NK-92 treated with Interleukin-12 subunit alpha and Interleukin-12 subunit beta, amount 100 ng/mL, for 24 hours (cell line): ENCODE data around the gene EXOC7.
A peak's percentile ranks its signal among the peaks of the same experiment; 100 is the strongest.

Source experiments
- DNase-seq: peaks from one replicate; lab custom pipeline; 2025; lab: John Stamatoyannopoulos, UW

EXOC7 gene, protein sequence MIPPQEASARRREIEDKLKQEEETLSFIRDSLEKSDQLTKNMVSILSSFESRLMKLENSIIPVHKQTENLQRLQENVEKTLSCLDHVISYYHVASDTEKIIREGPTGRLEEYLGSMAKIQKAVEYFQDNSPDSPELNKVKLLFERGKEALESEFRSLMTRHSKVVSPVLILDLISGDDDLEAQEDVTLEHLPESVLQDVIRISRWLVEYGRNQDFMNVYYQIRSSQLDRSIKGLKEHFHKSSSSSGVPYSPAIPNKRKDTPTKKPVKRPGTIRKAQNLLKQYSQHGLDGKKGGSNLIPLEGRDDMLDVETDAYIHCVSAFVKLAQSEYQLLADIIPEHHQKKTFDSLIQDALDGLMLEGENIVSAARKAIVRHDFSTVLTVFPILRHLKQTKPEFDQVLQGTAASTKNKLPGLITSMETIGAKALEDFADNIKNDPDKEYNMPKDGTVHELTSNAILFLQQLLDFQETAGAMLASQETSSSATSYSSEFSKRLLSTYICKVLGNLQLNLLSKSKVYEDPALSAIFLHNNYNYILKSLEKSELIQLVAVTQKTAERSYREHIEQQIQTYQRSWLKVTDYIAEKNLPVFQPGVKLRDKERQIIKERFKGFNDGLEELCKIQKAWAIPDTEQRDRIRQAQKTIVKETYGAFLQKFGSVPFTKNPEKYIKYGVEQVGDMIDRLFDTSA

DNA sequence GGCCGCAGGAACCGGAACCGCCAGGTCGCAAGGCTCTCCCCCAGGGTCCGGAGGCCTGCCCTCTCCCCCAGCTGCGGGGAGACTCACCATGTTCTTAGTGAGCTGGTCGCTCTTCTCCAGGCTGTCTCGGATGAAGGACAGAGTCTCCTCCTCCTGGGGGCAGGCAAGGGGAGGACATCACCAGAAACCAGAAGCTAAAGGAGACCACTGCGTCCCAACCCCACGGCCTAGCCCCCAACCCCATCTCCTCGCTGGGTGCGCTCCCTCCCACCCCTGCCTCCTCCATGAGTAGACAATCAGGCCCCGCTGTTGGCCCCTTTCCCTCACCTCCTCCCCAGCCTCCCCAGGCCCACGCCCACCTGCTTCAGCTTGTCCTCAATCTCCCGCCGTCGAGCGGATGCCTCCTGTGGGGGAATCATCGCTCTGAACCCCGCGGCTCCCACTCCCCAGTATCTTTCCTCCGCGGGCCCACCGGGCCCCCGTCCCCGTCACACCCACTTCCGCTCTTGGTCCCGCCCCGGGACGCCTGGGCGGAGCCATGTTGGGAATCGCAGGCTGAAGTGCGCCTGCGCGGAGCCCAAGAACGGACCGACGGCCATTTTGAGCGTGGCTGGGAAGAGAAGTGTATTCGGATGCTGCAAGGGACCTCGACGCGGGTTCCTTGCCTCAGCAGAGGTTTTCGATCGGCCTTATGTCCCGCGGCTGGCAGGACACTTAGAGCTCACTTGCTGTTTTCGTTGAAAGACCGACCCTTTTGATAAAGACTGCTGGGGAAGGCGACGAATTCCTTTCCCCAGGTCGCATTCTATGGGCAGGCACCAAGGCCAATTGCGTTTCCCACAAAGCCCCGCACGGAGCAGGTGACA lies at the start of gene EXOC7:
Gene EXOC7 (minus strand): TSS at position 514 of the 866 bp plus-strand sequence. CDS start 95 bp downstream, at position 419.
- DNase-seq, result peak; percentile 78

DNA sequence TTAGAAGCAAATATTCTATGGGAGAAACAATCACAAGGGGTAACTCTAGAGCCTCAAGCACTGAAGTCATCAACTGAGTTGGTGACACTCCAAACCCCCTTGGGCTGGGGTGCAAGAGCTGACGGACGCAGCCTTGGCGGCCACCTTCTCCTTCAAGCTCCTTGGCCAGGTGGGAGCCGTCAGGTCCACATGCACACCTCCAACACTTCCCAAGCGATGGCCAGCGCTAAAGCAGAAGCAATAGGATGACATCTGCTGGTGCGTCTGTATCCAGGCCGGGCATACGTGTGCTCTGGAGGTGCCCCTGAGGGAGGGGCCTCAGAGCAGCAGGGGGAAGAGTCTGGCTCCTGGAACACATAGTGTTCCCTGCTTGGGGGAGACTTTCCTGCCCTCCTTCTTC lies 49.6 kb upstream of the EXOC7 start:
- no peak for DNase-seq

DNA sequence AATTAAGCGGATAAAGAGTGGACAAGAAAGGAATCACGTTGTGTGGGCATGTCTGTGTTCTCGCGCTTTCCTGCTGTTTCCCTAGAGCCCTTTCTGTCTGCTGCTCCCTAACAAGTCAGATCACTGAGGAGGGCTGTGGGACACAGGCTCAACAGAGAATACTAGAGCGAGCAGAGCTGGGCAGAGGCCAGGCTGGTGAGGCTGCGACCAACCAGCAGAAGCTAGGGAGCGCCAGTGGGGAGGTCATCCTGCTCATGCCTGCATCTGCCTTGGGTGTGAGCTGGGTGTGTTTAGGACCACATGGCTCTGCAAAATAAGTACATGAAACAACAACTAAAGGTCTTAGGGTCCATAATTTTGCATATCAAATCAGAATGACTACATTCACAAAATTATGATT lies 49.0 kb upstream of the EXOC7 start:
- DNase-seq, result no peak

DNA sequence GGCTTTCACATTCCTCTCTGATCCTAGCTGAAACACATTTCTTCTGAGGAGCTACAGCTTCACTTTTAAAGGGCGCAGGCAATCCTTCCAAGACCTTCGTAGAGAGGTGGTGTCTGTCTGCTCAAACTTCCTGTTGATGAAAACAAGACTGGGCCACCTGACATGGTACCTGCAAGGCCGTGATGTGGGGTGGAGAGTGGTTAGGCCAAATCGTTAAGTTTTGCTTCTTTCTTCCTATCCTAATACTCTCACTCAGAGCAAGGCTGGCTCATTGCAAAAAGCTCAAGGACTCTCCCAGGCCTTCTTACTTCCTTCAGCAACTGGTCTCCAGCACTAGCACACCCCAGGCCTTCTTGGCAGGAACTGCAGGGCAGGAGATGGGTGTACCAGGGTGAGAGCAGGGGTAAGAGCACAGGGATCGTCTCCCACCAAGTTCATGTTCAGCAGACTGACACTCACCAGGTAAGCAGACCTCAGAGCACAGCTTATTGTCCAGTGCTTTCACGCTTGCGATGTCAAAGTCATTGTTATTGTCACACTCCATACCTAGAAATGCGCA lies 48.4 kb upstream of the EXOC7 start:
- no peak for DNase-seq

DNA sequence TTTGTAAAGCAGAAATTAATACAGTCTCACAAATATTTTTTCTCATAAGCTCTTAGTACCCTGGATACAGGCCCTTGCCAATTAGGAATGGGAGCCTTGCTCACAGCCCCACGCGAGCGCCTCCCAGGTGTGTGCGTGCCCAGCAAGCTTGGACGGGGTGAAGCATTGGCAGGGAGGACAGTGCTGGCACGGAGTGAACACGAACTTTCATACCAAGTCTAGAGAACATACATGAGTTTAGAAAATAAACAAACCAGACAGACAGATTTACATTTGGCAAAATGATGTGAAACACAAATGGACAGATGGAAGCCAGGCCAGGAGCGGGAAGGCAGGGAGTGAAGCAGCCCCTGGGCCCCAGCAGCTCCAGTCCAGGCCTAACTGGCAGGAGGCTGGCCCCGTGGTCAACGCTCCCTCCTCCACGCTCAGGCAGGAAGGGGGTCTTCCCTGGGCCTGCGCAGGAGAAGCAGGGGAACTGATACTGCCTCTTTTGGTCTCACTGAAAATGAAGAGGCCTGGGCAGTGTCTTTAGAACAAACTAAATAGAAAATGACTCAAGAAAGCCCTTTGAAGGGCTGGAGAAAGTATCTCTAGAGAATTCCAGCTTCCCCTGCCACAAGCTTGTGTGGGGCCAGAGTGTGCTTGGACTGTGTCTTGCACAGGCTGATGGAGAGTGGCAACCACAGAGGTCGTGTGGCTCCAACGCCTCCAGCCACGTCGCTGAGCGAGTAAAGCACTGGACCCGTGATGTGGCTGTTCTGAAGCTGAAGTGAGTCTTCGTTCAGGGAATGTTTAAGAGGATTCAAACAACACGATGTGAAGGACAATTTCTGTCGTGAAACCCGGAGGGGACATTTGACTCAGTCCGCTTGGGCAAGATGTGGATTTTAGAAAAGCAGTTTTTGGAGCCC lies 47.4 kb upstream of the EXOC7 start:
- DNase-seq, result no peak

DNA sequence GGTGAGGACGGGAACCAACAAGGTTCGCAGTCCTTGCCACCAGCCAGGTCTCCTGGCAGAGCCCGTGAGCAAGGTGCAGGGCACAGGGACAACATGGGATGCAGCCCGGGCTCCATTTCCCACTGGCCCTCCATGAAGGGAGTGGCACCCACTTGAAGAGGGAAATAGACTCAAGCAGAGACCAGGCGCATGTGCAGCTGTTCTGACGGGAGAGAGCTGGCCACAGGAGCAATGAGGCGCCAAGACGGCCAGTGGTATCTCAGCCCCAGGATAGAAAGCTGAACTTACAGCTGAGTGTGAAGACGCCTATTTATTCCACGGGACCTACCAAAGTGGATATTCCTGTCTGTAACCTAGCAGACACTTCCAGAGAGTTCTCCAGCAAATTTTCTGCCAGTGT lies 45.6 kb upstream of the EXOC7 start:
- no peak for DNase-seq

DNA sequence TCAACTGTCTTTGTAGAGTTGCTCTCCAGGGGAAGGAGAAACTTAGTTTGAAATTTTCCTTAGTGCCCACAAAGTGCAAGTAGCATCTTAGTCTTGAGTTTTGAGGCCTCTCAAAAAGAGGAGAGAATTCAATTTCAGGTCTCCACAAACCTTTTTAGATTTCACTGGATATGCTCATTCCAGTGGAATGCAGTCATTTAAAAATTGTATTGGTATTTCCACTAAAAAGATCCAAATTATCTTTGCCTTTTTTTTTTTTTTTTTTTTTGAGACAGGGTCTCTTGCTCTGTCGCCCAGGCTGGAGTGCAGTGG lies 44.4 kb upstream of the EXOC7 start:
- DNase-seq, result no peak

DNA sequence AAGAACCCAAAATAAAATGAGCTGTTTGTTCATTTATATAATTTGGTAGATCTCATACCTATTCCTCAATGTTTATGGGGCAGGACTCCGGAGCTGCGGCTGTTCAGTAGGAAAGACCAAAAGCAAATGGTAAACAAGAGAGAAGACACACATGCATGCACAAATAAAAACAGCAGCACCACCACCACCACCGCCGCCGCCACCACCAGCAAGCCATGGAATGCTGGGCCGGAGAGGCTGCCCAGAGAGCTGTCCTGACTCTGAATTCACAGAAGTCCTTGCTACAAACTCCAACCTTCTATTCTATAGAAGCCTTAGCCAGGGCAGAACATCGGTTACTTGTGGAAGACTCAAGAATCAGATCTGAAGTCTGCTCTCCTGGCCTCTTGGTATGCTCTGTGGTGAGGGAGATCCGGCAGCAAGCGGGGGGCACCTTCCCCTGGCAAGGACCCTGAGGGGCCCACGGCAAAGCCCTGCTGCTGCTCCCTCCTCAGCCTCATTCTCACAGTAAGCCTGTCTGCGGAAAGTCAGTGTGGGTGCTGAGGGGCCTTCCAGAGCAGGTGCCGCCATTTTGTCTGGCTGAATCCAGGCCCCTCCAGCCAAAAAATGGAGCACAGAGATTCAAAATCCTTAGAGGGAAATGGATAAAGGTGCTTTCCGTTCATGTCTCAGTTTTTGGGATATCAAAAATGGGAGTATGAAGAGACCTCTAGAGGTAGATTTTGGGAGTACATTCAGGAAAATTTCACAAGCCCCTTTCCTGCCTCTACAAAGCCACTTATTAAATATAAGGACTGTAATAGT lies 43.8 kb upstream of the EXOC7 start:
- DNase-seq, result no peak

DNA sequence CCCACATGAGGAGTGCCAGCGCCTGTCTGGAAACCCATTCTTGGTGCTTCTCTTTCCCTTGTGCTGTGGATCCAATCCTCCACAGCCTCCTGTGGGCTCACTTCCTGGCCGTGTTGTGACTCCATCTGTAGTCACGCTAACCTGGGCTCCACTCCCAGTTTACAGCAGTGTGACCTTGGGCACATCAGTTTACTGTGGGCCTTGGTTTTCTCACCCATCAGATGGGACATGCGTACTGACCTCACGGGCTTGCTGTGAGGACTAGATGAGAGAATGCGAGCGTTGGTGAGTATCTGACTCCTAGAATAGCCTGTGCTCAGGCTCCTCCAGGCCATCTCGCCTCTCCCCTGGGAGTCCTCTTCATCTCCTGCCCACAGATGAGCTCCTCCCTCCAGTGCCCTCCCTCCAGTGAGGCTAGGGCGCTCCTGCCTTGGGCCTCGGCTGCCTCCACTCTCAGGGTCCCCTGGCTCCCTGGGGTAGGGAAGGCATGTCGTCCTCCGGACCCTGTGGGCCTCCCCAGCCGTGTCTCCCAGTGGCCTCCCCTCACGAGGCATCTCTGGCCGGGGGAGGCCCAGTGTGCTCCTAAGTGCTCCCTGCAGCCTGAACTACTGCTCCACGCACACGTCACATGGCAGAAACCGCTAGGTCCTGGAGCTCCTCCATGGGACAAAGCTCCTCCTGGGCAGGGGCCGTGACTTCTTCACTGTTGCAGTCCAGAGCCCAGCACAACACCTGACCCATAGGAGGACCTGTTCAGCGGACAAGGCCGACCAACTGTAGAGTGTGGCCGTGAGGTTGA lies 42.7 kb upstream of the EXOC7 start:
- no peak for DNase-seq

DNA sequence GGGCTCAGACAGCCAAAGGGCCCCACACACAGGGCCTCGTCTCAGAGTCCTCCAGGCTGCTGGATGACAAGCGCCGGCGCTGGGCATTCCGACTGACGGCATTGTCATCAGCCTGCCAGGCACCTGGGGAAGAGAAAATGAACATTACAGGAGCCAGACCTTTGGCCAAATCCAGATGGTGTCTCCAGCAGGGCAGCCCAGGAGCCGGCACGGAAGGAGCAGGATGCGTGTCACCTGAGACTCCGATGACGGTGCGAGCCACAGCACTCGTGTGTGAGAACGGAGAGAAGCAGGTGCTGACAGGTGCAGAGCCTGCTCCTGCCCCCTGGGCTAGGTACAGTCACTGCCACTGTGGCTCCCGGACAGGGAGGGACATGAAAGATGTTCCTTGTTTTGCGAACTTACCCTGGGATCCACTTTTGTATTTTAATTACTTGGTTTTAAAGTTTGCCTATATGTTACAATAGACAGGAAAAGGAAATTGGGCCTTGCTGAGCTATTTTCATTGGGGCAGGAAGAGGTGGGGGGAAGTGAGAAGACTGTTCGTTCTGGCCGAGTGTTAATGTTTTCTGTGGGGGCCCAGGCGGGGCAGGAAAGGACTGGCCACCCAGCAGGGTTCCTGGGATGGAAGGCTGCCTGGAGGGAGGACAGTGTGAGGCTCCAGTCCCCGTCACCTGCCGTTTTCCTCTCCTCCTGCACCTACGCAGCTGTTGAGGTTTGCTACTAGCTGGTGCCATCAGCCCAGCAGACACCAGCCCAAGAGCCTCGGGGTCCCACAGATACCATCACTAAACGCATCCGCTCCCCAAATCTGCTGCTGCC lies 41.9 kb upstream of the EXOC7 start:
- DNase-seq, result no peak

DNA sequence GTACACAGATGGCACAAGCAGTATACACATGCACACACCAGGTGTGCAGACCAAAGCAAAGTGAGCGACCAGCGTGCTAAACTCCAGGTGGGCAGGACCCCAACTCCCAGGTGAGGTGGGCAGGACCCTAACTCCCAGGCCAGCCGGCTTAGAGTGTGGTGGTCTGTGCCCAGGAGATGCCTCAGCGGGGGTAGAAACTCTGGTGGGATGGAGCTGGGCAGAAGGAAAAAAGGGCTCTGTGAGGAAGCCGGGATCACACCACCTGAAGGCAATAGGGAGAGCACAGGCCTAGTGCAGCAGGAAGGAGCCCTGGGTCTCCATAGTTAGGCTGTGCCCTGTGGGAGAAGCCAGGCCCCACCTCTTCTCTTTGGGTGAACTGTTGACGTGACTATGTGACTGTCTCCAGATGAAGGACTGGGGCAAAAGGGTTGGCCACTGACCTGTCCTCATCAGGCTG lies 39.0 kb upstream of the EXOC7 start:
- DNase-seq, result no peak

DNA sequence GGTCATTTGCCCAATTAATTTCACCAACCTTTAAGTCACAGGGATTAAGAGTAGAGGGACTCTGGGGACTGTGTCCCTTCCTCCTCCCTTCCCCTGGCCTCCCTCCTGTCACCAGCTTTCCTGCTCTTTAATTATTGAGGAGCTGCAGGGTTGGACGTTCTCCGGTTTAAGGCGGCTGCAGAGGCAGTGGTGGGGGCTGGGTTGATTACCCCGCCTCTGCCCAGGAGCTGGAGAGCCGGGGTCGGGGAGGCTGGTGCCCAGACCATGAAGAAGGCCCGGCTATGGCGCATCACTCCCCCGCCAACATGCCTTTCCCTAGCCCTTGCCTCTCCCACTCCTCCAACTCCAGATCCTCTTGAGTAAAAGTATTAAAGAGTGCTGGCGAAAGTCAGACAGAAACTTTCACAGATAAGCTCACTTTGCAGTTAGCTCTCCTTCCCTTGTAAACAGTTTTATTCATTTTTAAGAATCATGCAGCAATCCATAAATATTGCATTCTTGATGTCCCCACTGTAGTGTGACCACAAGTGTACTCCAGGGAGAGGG lies 38.5 kb upstream of the EXOC7 start:
- DNase-seq, result no peak

DNA sequence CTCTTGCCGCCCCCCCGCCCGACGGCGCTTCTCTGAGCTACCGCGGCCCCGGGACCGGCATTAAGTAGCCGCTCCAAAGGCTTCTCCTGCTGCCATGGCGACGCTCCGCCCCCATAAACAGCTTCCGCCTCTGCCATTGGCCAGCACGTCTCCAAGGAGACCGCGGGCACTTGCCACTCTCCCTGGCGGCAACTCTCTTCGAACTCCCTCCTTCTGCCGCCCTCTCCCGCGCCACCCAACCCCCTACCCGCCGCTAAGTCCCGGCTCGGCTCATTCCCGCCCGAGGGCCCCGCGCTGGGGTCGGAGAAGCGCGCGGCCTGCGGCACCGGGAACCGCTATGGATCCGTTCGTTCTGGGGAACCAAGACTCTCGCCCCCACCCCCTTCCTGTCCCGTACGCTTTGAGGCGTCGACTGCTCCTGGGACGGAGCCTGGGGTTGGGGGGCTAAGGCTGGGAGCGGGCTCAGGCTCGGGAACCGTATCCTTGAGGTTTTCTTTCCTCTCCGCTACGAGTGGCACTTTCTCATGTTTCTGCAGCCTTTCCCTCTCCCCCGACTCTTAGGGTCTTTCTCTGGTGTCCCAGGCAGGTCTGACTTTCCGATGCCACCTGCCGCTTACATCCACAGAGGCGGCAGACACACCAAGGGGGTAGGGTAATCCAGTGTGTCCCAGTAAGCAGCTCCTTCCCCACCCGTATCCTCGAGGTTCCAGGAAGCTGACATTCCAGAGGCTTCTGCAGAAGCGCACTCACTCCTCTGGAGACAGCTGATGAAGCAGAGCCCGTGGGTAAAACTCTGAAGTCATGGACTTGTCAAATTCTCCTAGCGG lies 37.8 kb upstream of the EXOC7 start, which contains the start of gene FOXJ1:
Gene FOXJ1 (minus strand): TSS at position 34 of the 827 bp plus-strand sequence. CDS start 850 bp downstream, outside the sequence.
- DNase-seq, result no peak

DNA sequence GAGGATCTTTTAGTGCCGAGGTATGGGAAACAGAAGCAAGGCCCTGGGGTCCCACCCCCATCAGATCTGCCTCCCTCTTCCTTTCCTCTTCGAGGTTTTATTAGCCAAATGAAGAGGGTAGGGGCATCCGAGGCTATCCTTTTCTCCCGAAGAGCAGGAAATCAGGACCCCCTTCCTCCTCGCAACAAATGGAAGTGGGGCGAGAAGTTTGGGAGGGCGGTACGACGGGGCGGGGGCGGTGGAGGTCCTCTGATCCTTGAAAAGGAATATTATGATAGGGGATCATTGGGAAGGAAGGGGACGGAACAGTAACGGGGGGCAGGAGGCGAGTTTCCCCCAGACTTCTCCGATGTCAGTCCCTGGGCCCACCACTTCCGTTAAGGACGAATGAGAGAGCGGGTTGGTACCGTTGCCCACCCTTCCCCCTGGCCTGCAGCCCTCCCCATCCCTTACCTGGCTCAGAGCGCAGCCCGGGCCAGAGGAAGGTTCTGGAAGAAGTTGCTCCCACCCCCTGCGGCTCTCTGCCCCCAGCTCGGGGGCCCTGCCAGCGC lies 37.1 kb upstream of the EXOC7 start:
- DNase-seq, result no peak

DNA sequence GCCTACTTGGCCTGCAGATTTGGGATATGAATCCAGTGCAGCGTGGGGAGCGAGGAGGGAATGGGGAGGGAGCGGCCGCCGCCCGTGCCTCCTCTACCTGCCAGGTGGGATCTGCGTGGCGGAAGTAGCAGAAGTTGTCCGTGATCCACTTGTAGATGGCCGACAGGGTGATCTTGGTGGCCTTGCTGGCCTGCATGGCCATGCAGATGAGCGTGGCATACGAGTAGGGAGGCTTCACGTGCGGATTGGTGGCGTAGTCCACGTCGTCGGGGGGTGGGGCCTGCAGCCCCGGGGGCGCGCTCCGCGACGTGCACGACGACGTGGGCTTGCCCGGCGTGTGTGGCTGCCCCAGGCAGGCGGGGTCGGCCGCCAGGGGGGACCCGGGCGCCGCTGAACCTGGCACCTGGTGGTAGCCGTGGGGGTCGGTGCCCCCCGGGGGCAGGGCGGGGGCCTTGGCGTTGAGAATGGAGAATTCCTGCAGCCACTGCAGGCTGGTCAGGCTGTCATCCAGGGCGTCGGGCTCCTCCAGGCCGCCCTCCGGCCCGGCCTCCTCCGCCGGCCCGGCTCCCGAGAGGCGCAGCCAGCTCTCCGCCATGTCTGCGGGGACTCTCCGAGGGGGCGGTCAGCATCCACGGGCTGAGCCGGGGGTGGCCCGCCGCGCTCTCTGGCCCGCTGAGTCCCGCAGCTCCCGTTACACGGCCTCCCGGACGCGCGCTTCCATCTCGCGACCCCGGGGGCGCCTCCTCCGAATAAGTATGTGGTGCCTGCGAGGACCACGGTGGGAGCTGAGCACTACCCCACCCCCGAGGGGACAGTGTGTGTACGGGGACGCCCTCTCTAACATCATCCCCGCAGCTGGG lies 36.4 kb upstream of the EXOC7 start:
- no peak for DNase-seq
